Right cardiac atrium (tissue), 5 donors: ENCODE measurements around the gene COL4A1. TPM values are rescaled to one million over a fixed set of nuclear protein-coding genes. Genes with fewer than 3 reads are reported as not detected.

ENCODE experiments used
- ATAC-seq, 2 donors: fragments of 200-7000 bp; cut with Tn5 transposase; one replicate each; pipeline versions ENCODE4 v1.8.0 to v1.9.1; 2020; ENCODE audit warnings: moderate library complexity in 2 of 2, mild to moderate bottlenecking in 1 of 2
- DNase-seq, 3 donors: peaks; one replicate each; pipeline ENCODE4 v3.0.0-alpha.2; 2020
- H3K27ac ChIP-seq: one replicate; pipeline ENCODE4 v1.5.1; 2013; ENCODE audit warnings: mild to moderate bottlenecking, low read length, control low read depth, moderate library complexity
- H3K27me3 ChIP-seq: one replicate; pipeline ENCODE4 v1.6.1; 2013; ENCODE audit not compliant: control insufficient read depth, insufficient read depth
- H3K4me1 ChIP-seq: one replicate; pipeline ENCODE4 v1.6.1; 2013; ENCODE audit warnings: low read length; ENCODE audit not compliant: control insufficient read depth, insufficient read depth
- H3K4me3 ChIP-seq: one replicate; pipeline ENCODE4 v1.5.1; 2013; ENCODE audit warnings: low read length, control low read depth
- H3K9me3 ChIP-seq: one replicate; pipeline ENCODE4 v1.6.1; 2013; ENCODE audit warnings: low read length; ENCODE audit not compliant: control insufficient read depth
- WGBS: extraction: QIAGEN DNeasy Blood & Tissue Kit; methylation state at CpG from one replicate; pipeline ENCODE4 v1.1.7; 2013; 5-methylcytosine and 5-hydroxymethylcytosine counted together
- intact Hi-C, 4 donors: fragments of 100-400 bp; cut with DNase I; formaldehyde crosslinking; loops; one replicate each; pipeline versions ENCODE4 v1.11.0 to v1.14.0; 2022 to 2023
- polyA plus RNA-seq: library from polyadenylated mRNA; stranded (reverse); fragments of 200-250 nt; gene quantifications from one replicate; pipeline ENCODE4 v1.2.3, GENCODE V29; 2013
- total RNA-seq, 4 donors: library from RNA; stranded (reverse); fragmentation: NEBNext Ultra II Directional; extraction: Animal tissue kit (Norgen Biotek cat#: 25700); gene quantifications; one replicate each; pipeline ENCODE4 v1.2.1, GENCODE V29; 2021
- donor health status: healthy with polysubstance abuse.
- donor health status: DM: no; HTN: yes; CAD: no.
- donor health status: DM: no; HTN: no; CAD: no.
- donor health status: DM: no; HTN: yes; CAD: no; lungs with severe emphysema.
- donor health status: DM: yes; HTN: yes; CAD: no.

COL4A1 gene
- total and polyA plus RNA-seq, 5 donors, result 69.8 to 267 (median 102) TPM

DNA sequence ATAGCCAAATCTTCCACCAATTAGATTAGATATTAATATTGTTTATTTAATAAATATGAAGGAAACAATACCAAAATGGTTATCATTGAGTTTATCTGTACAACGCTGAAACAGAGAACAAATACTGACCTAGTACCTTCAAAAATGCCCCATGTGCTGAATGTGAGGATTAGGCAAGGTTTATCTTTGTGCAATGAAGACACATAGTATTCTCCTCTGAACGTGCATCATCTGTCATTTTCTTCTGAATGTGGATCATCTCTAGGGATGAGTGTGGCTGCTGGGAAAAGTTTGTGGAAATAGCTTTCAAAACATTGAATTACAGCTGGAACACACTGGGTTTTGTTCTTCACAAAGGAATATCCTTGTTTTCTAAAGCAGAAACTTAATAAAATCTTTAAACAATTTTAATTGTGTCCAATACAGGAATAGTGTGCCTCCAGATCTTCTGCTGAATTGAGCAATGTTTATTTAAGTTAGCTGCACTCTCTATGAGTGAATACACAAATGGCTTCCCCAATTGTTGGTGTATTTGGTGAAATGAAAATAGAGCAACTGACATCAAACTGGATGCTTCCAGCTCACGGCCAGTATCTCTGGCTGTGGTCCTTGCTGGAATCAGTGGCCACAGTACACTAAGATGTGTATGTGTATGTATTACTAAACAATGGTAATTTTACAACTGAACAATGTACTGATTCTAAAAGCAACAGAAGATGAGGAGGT lies 6.7 kb downstream of the COL4A1 start:
- peaks cover 26% of the 10 kb centered on the region for H3K4me1 ChIP-seq
- no peak for DNase-seq
- ATAC-seq, result no peak
- H3K27ac ChIP-seq, result no peak overlapping the region
- intact Hi-C loops, result loop anchor here in 3 of 4 donors (10.0 kb wide), 3 partner anchors 55 to 115 kb away; no protein-coding TSS in a partner anchor
- no peaks in the 10 kb centered on the region for H3K9me3 ChIP-seq
- no peak overlapping the region for H3K4me3 ChIP-seq
- H3K27me3 ChIP-seq, result no peaks in the 10 kb centered on the region
- WGBS, result 38% methylated on average over 3 of the region's 3 CpGs

DNA sequence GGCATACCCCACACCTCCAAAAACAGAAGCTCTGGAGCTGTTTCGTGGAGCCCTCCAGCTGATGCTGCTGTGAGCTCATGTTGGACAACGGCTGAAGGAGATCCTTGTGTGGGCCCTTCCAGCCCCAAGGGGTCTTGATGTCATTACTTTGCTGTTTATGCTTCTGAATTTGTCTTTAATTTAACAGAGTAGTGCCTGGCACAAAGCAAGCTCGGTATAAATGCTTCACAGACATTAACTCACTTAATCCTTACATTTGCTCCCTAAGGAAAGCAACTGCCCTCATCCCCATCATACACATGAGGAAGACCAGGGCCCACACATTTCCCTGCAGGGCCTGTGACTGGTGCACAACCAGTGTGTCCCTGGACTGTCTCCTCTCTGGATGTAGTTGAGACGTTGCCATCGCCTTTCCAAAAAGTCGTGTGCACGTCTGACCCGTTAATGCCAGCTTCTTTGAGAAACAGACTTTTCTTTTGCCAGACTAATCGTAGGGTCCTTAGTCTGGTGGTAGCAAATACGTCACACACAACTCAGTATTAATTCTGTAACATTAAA lies 7.6 kb downstream of the COL4A1 start:
- DNase-seq (no peak), ATAC-seq (no peak)
- 49% methylated on average over 10 of the region's 10 CpGs for WGBS
- H3K27me3 ChIP-seq, result no peaks in the 10 kb centered on the region
- H3K9me3 ChIP-seq, result no peaks in the 10 kb centered on the region
- H3K4me3 ChIP-seq, result no peak overlapping the region
- H3K4me1 ChIP-seq, result peaks cover 25% of the 10 kb centered on the region
- H3K27ac ChIP-seq, result peak overlapping the region; percentile 73
- intact Hi-C loops, result no loop called here

DNA sequence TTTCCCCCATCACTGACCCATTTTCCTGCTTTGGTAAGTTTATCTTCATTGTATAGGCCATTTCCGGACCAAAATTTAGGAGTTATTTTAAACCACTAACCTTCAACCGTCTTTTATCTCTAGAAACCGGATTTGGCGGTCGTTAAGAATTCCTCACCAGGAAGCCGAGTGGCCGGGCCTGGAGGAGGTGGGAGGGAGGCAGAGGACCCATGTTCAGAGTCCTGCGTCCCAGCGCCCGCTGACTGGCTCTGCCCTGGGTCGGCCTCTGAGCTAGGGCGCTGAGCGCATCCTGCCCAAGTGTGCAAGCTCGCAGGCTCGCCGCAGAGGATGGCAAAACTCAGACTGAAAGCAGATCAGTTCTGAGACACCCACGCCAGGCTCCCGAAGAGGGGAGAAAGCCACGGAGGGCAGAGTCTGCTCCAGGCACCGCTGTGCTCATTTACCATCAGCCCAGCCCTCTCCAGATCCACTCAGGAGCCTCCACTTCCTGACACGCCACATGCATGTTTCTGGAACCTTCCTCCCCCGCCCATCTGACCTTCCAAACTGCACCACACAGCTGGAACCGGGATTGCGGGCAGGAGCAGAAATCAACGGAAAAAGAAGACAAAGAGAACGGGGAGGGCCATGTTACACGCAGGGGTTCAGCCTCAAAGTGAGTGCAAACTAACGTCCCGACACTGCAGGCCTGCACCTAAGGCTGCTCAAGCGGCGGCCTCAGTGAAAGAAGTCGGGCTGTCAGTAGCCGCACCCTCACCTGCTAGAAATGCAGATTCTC lies 8.3 kb downstream of the COL4A1 start:
- peak; percentile 62 to 85 (median 84) for DNase-seq
- peak; percentile 77 to 85 for ATAC-seq
- Histone ChIP-seq H3K4me1 (peaks cover 23% of the 10 kb centered on the region), H3K27ac (peak overlapping the region; percentile 73), H3K9me3 (no peaks in the 10 kb centered on the region), H3K4me3 (peak overlapping the region; percentile 6), H3K27me3 (no peaks in the 10 kb centered on the region)
- intact Hi-C loops, result no loop called here
- WGBS, result 21% methylated on average over 33 of the region's 33 CpGs

DNA sequence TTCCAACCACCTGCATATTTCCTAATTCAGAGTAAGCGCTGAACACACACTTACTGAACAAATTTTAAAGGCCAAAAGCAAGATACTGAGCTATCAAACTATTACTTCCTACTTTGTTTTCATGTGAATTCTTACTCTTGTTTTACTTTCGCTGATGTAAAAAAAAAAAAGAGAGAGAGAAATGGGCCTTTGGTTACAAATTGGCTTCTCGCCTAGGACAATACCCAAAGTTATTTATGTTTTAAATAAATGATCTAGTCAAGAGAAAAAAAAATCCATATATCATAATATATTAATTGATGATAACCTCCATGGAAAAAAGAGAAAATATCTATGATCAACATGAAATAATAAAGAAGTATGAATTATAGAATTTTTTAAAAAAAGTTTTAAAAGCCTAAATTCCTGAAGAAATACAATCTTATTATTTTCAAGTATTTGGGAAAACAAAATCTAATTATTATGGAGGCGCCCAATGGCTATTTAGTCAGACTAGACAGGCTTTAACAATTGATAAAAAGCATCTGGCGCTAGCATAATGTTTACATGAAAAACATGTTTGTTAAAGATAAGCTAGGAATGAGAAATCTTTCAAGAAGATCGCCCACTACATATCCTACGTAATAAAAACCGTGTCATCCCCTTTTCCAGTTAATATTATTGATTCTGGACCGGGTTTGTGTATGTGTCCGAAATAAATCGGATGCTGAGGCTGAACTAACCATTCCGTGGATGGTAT lies 9.0 kb downstream of the COL4A1 start:
- DNase-seq, result no peak
- Histone ChIP-seq H3K4me1 (peaks cover 20% of the 10 kb centered on the region), H3K27me3 (no peaks in the 10 kb centered on the region), H3K4me3 (peak overlapping the region; percentile 6), H3K9me3 (no peaks in the 10 kb centered on the region), H3K27ac (no peak overlapping the region)
- 53% methylated on average over 12 of the region's 12 CpGs for WGBS
- intact Hi-C loops, result no loop called here
- ATAC-seq, result no peak

DNA sequence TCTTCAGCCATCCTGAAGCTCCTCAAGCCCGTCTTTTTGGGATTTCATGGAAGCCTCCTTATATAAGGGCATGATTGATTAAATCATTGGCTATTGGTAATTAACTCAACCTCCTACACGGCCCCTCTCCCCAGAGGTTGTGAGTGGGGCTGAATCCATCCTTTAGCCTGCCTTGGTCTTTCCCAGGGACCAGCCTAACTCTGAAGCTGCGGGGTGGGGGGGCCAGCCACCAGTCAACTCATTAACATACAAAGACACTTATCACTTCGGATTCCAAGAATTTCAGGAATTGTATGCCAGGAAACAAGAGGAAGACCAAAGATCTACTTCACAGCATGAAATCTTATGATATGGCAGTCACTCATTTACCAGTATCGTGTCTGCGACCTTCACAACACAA lies 9.9 kb downstream of the COL4A1 start:
- H3K27ac ChIP-seq, result peak overlapping the region; percentile 34
- no peaks in the 10 kb centered on the region for H3K9me3 ChIP-seq
- no peak for DNase-seq
- intact Hi-C loops, result no loop called here
- ATAC-seq, result no peak
- no peak overlapping the region for H3K4me3 ChIP-seq
- no peaks in the 10 kb centered on the region for H3K27me3 ChIP-seq
- H3K4me1 ChIP-seq, result peaks cover 19% of the 10 kb centered on the region
- 63% methylated on average over 6 of the region's 6 CpGs for WGBS

DNA sequence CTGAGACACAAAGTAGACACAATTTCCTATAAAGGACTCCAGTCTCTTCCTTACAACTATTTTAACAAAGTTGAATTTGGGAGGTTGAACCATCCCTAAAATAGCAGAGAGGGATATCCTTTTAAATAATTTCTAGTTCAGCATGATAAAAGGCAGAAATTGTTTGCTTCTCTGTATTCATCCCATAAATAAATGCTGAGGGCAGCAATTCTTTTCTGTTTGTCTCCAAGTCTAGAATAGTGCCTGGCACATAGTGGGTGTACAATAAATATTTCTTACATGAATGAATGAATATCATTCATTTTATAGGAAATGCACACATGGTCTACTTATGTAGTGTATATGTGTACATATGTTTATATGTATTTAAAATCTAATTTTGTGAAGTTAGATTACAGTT lies 12.3 kb downstream of the COL4A1 start:
- H3K27me3 ChIP-seq, result no peaks in the 10 kb centered on the region
- no peak overlapping the region for H3K4me3 ChIP-seq
- no peaks in the 10 kb centered on the region for H3K9me3 ChIP-seq
- H3K4me1 ChIP-seq, result peaks cover 12% of the 10 kb centered on the region
- intact Hi-C loops, result no loop called here
- H3K27ac ChIP-seq, result no peak overlapping the region
- ATAC-seq (no peak), DNase-seq (no peak)

DNA sequence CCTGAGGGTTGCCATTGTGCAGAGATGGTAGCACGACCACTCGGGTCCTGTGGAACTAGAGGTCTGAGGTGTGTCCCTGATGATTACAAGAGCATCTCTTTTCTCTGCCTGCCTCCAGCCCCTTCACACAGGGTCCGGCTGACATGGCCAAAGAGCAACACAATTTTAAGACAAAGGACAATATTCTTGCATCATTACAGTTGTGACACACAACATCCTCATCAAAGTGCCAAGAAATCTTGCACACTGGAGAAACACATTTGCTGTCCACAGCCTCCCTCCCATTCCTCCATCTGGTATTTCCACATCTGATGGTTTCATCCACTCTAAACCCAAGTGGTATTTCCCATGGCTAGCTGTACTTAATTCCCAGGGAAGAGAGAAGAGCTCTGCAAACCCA lies 12.8 kb downstream of the COL4A1 start:
- Histone ChIP-seq H3K27me3 (no peaks in the 10 kb centered on the region), H3K27ac (peak overlapping the region; percentile 65), H3K9me3 (no peaks in the 10 kb centered on the region), H3K4me1 (peaks cover 9% of the 10 kb centered on the region), H3K4me3 (no peak overlapping the region)
- WGBS, result 68% methylated on average over 3 of the region's 3 CpGs
- no peak for DNase-seq
- peak; percentile 45 to 54 for ATAC-seq
- intact Hi-C loops, result no loop called here

DNA sequence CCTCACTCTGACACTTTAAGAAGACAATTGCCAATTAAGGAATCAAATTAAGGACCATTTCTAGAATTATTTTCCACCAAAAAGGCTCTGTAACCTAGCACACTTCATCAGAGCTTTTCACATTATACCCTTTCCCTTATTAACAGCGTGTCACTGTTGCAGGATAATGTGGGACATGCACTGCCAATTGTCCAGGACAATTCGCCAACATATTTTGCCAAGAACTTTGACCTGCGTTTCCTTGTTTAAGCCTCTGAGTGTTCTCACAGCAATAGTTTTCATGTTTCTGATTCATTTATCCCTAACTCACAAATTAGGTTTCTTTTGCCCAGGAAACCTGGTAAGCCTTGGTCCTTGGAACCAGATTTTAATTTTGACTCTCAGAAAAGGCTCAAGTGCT lies 13.3 kb downstream of the COL4A1 start:
- ATAC-seq, result peak; percentile 23 to 56
- WGBS, result 10% methylated on average over 3 of the region's 3 CpGs

DNA sequence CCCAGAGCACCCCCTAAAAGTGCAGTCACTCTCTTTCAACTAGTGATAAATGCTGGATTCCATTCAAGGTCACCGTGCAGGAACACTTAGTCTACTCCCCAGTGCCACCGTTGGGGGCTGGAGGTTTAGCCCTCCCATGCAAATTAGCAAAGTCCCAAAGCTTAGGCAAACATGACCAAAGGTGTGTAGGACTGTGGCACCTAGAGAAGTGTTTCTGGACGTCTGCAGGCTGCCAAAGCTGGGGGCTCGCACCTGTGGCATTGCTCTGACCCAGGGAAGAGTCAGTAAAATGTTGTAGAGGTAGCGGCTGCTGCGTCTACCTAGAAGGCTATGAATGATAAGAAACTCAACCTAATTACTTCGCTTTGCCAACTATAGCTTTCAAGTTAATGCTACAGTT lies 13.9 kb downstream of the COL4A1 start:
- no peaks in the 10 kb centered on the region for H3K9me3 ChIP-seq
- intact Hi-C loops, result no loop called here
- H3K27ac ChIP-seq, result peak overlapping the region; percentile 72
- no peak overlapping the region for H3K4me3 ChIP-seq
- H3K27me3 ChIP-seq, result no peaks in the 10 kb centered on the region
- peaks cover 9% of the 10 kb centered on the region for H3K4me1 ChIP-seq
- ATAC-seq (no peak), DNase-seq (no peak)
- WGBS, result 76% methylated on average over 7 of the region's 7 CpGs

More for the DNA sequence above, 13.3 kb downstream of the COL4A1 start:
- intact Hi-C loops, result no loop called here
- H3K27ac ChIP-seq, result peak overlapping the region; percentile 65
- H3K4me1 ChIP-seq, result peaks cover 9% of the 10 kb centered on the region
- H3K4me3 ChIP-seq, result no peak overlapping the region
- H3K27me3 ChIP-seq, result no peaks in the 10 kb centered on the region
- H3K9me3 ChIP-seq, result no peaks in the 10 kb centered on the region
- DNase-seq, result no peak

DNA sequence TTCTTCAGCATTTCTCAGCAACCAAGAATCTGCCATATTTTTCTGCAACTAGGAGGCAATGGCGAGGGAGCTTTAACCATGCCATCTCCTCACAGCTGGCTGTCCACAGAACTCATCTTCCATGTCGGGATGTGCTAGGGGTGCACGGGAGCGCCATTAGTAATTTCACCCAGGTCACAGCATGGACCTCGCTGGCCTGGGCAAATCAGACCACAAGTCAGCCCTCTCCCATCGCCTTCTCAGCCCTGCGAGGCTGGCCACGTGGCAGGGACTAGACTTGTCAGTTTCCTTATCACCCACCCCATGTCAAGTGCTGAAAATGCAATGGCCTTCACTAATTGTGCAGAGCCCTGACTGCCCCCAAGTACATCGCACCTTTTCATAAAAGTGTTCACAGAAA lies 15.7 kb downstream of the COL4A1 start:
- WGBS, result 82% methylated on average over 9 of the region's 9 CpGs
- H3K4me3 ChIP-seq, result no peak overlapping the region
- H3K9me3 ChIP-seq, result no peaks in the 10 kb centered on the region
- no peak for DNase-seq
- no peak overlapping the region for H3K27ac ChIP-seq
- ATAC-seq, result no peak
- H3K27me3 ChIP-seq, result no peaks in the 10 kb centered on the region
- intact Hi-C loops, result no loop called here
- peaks cover 18% of the 10 kb centered on the region for H3K4me1 ChIP-seq

DNA sequence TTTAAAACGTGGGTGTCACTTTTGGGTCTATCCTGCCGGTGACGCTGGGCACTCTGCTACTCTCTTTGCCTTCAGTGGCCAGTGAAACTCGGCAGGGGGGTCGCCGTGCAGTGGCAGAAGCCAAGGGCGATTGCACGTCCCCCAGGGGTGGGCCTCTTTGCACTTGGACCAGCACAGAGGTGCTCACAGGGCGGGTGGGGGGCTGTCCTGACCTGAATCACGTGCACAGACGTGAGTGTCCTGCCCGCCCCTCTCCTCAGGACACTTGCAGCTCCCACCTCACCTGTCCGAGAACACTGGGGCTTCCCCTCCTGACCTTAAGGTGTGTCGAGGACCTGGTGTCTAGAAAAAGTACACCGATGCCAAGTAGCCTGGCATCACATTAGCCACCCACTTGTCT lies 16.1 kb downstream of the COL4A1 start:
- intact Hi-C loops, result no loop called here
- no peak for DNase-seq
- WGBS, result 79% methylated on average over 15 of the region's 15 CpGs
- ATAC-seq, result no peak
- Histone ChIP-seq H3K4me3 (no peak overlapping the region), H3K9me3 (no peaks in the 10 kb centered on the region), H3K27ac (no peak overlapping the region), H3K27me3 (no peaks in the 10 kb centered on the region), H3K4me1 (peaks cover 23% of the 10 kb centered on the region)
